Eye (tissue), 1 donor: Measurements from ENCODE around the gene SOHLH2.

Experiments used
- DNase-seq: peaks from one replicate; pipeline ENCODE4 v3.0.0-alpha.2; 2015

Gene SOHLH2

DNA sequence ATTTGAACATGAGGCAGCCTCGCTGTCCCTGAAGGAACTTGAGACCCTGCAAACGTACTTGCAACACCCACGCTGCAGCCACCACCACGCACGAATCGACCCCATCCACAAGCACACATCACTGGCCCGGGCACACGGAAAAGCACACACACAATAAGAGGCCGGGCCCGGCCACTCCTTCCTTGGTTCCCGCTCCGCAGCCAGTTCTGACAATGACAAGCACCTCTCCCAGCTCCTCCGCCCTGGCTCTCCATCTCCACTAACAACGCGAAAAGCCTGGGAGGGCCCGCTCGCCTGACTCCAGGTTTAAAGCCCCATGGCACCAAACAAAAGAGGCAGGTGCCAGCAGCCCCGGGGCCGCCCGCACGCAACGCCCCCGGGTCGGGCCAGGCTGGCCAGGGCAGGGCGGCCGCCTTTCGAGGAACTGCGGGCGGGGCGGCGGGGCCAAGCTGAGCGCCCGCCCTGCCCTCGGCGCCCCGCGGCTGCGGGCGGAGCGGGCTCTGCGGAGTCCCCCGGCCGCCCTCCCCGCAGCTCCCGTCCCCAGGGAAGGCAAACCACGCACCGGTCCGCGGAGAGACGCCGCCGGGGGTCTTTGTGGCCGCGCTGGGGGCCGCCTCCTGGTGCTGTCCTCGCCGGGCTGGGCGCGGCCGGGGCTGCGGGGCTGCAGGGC lies 83.7 kb downstream of the SOHLH2 start:
- DNase-seq, result peak; percentile 84

DNA sequence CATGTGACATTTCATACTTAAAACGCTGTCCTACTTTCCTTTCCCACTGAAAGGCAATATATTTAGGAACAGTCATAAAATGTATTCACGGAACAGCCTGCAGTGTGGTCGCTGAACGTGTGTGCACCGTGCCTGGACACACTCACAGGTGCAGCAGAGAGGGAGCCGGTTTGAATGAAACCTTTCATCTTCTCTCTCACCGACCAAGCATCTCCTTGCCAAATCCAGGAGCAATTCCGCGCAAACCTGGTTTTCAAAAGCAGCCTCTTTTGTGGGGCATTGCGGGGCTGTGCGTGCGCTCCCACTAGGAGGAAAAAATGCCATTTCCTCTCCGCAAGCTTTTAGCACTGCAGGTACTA lies 84.2 kb downstream of the SOHLH2 start:
- DNase-seq, result no peak

DNA sequence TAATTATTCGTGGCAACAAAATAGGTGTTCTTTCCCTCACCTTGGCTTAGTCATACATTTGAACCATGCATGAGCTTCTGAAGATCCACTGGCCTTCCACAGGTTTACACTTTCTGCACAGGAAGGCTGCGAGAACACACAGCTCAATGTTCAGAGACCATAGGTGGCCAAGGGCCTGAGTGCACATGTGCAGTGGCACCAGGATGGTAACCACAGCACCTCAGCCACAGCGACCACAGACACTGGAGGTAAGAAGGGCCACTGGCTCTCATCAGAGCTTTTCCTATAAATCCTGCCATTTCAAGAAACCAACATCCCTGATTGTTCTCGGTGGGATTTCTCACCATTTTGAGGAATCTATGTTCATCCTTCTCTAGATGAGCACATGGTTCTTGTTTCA lies 84.8 kb downstream of the SOHLH2 start:
- no peak for DNase-seq

DNA sequence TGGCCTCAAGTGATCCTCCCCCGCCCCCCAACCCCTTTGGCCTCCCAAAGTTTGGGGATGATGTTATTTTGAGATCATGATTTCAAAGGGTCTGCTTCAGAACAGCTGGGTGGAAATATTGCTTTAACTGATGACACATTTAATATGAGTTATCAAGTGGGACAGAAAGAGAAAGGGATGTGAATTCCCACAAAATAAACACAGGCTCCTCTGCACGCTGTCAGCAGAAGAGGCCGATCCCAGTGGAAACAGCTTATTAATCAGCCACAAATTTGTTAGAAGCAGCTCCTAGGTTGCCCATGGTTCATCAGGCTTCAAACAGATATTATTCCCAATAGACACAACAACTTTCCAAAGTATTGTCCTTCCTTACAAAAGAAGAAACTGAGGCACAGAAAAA lies 87.9 kb downstream of the SOHLH2 start:
- DNase-seq, result no peak

DNA sequence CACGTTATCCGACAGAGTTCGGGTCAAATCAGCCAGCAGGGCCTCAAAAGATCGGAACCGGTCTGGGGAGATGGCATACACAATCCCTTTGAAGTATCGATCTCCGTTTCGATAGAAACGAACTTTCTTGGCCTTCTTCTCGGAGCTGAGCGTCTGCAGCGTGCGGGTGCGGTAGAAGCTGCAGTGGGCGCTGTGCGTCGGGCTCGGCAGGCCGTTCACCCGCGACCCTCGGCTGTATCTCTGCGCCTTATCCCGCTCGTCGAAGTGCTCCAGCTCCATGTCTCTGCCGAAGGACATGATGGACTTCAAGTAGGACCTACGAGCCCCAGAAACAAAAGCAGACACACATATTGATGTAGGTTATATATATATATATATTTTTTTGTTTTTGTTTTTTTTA lies 88.5 kb downstream of the SOHLH2 start:
- no peak for DNase-seq

DNA sequence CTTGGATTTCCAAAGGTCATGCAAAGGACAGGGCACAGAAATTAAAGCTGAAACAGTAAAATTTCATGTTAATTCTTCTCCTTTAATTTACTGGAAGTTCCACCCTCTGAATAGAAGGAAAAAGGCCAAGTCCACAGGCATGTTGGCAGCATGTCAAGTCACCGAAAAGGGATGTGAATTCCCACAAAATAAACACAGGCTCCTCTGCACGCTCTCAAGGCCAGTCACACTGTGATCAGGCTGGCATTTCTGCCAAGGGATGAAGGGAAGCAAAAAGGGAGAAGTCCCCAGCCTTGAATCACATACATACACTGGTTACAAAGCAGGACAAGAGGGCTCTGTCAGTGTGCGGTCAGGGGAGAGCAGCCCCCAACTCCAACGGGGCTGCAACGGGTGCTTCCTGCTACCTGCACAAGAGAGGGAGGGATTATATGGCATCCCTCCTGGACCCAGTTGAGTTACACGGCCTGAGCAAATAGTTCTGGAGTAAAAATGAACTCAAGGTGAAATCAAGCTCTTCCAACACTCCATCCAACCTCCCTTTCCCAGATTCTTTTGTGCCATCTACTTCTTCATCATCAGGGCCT lies 90.0 kb downstream of the SOHLH2 start:
- DNase-seq, result no peak
